Testis (tissue), 3 donors: ENCODE measurements around the gene HS3ST5. TPM values are rescaled to one million over a fixed set of nuclear protein-coding genes. Genes with fewer than 3 reads are reported as not detected.

Experiments
- DNase-seq: peaks from one replicate; pipeline ENCODE4 v3.0.0-alpha.2; 2019
- H3K27ac ChIP-seq, 2 donors: fragments of 200-600 bp; sonication (generic); one replicate each; pipeline ENCODE4 v1.5.1; 2019
- H3K27me3 ChIP-seq: fragments of 200-600 bp; sonication (generic); one replicate; pipeline ENCODE4 v1.5.1; 2019
- H3K36me3 ChIP-seq: fragments of 200-600 bp; sonication (generic); one replicate; pipeline ENCODE4 v1.5.1; 2017; ENCODE audit warnings: low read depth; ENCODE audit errors: missing control alignments
- H3K4me1 ChIP-seq: fragments of 200-600 bp; sonication (generic); one replicate; pipeline ENCODE4 v1.5.1; 2019
- H3K4me3 ChIP-seq, 2 donors: fragments of 200-600 bp; sonication (generic); one replicate each; pipeline ENCODE4 v1.5.1; 2017 to 2019
- H3K9me3 ChIP-seq: fragments of 200-600 bp; sonication (generic); one replicate; pipeline ENCODE4 v1.5.1; 2017
- POLR2A ChIP-seq: fragments of 450-650 bp; IDR thresholded peaks from one replicate; pipeline ENCODE4 v1.6.1; 2017; ENCODE audit warnings: antibody characterized with exemption, mild to moderate bottlenecking, moderate library complexity
- WGBS, 2 donors: methylation state at CpG; one replicate each; pipeline ENCODE4 v1.1.5; 2018; 5-methylcytosine and 5-hydroxymethylcytosine counted together
- intact Hi-C: fragments of 100-400 bp; cut with DNase I; formaldehyde crosslinking; loops from one replicate; pipeline ENCODE4 v1.15.1; 2023; ENCODE audit warnings: low total_unique reads
- polyA plus RNA-seq: library from polyadenylated mRNA; stranded (reverse); fragments of 350-450 nt; fragmentation: Illumina TruSeq; extraction: RNeasy Lipid Tissue Mini Kit (QIAGEN cat#74804); gene quantifications from one replicate; pipeline ENCODE4 v1.2.3, GENCODE V29; 2014; ENCODE audit warnings: low read depth, low replicate concordance; ENCODE audit not compliant: insufficient read depth
- total RNA-seq, 2 donors: library from RNA; depleted of rRNA; stranded (reverse); fragments of >200 nt; gene quantifications; one replicate each; pipeline ENCODE4 v1.2.3, GENCODE V29; 2016
- TF ChIP-seq, protein P1 (sequence below), 3 experiments: fragments of 450-650 bp in 2 of 3; fragments of 200-600 bp in 1 of 3; sonication (generic) in 1 of 3; IDR thresholded peaks; one replicate each; pipeline ENCODE4 v1.5.1; 2016 to 2019; ENCODE audit warnings: antibody characterized with exemption in 3 of 3, mild to moderate bottlenecking in 2 of 3, moderate library complexity in 1 of 3

The HS3ST5 gene
- total and polyA plus RNA-seq, 3 donors from 2014 or later: 0.12 to 0.20 (median 0.16) TPM

DNA sequence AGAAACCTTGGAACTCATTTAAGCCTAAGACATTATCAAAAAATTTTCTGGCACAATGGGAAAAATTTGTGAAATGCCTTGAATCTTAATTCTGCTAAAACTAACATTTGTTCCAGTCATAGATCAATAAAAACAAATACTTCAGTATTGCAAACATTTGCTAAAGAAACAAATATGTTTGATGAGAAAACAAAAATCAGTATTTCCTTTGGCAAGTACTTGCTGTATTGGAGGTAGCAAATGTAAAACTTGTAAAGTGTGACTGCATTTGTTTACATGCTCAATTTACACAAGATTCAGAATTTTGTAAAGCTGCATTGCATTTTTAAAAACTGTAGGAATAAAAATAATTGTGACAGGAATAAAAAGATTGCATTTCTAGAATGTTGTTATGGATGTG, 183.1 kb downstream of the HS3ST5 start:
- intact Hi-C loops: no loop called here

DNA sequence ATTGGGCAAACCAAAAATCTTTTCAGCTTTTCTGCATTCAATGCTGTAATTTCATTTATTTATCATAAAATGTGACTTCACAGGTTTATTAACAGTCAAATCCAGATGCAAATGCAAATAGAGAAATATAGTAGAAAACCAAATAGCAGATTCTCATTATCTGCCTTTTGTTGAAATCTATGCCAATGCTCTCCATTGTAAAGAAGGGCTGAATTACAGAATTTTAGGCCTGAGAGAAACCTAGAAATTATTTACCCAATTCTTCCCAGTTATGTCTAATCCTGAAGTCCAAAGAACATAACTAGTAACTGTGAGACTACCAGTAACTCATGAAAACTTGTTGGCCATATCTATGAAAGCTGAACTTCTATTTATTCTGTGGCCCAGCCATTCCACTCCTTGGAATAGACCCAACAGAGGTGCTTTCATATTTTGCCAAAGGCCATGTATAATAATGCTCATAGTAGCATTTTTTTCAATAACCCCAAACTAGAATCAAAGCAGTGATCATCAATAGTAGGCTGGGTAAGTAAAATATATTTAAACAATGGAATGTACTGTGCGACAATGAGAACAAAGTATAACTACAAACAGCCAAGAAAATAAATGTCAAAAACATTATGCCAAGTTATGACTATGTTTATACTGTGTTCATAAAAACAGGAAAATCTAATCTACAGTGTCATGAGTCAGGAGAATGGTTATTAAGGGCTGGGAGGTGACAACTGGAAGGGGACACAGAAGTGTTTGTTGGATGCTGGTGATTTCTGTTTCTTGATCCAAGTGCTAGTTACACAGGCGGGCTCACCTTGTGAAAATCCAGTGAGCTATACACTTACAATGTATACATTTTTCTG, 183.8 kb downstream of the HS3ST5 start:
- DNase-seq: no peak
- H3K27me3 ChIP-seq: no peaks in the 10 kb centered on the region
- WGBS, 2 donors: 90 to 92% methylated on average over 2 of the region's 2 CpGs
- TF ChIP-seq, protein P1, sequence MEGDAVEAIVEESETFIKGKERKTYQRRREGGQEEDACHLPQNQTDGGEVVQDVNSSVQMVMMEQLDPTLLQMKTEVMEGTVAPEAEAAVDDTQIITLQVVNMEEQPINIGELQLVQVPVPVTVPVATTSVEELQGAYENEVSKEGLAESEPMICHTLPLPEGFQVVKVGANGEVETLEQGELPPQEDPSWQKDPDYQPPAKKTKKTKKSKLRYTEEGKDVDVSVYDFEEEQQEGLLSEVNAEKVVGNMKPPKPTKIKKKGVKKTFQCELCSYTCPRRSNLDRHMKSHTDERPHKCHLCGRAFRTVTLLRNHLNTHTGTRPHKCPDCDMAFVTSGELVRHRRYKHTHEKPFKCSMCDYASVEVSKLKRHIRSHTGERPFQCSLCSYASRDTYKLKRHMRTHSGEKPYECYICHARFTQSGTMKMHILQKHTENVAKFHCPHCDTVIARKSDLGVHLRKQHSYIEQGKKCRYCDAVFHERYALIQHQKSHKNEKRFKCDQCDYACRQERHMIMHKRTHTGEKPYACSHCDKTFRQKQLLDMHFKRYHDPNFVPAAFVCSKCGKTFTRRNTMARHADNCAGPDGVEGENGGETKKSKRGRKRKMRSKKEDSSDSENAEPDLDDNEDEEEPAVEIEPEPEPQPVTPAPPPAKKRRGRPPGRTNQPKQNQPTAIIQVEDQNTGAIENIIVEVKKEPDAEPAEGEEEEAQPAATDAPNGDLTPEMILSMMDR (IDR thresholded peaks at IDR 0.05): no peak
- TF ChIP-seq POLR2A: no peak
- H3K36me3 ChIP-seq: no peaks in the 10 kb centered on the region
- no peaks in the 10 kb centered on the region for H3K9me3 ChIP-seq
- intact Hi-C loops: no loop called here
- H3K4me3 ChIP-seq: no peak overlapping the region
- H3K4me1 ChIP-seq: no peaks in the 10 kb centered on the region
- no peak overlapping the region for H3K27ac ChIP-seq

More for the DNA sequence above, 183.1 kb downstream of the HS3ST5 start:
- Histone ChIP-seq H3K27ac (no peak overlapping the region), H3K9me3 (no peaks in the 10 kb centered on the region), H3K4me3 (no peak overlapping the region), H3K36me3 (no peaks in the 10 kb centered on the region), H3K27me3 (no peaks in the 10 kb centered on the region), H3K4me1 (no peaks in the 10 kb centered on the region)
- no peak for DNase-seq
- TF ChIP-seq, protein P1 (IDR thresholded peaks at IDR 0.05): no peak
- no peak for TF ChIP-seq POLR2A

DNA sequence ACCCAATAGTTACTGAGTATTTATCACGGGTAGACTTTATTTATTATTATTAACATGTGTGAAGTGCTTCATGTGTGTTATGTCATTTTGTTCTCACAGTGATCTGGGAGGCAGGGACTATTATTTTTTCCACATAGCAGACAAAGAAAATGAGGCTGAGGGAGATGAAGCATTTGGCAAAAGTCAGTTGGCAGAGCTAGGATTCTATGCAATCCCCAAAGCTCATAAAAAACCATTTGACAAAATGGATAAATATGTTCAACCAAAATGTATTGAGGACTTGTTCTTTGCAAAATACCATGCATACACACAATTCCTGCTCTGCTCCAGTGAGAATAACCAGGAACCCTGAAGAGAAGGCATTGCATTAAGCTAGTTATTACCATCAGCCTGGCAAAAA, 184.4 kb downstream of the HS3ST5 start:
- H3K9me3 ChIP-seq: no peaks in the 10 kb centered on the region
- intact Hi-C loops: no loop called here
- 81 to 86% methylated on average over 1 of the region's 1 CpG for WGBS, 2 donors
- H3K27me3 ChIP-seq: no peaks in the 10 kb centered on the region
- DNase-seq: no peak
- no peak overlapping the region for H3K27ac ChIP-seq
- H3K4me1 ChIP-seq: no peaks in the 10 kb centered on the region
- H3K36me3 ChIP-seq: no peaks in the 10 kb centered on the region
- H3K4me3 ChIP-seq: no peak overlapping the region
- TF ChIP-seq, protein P1 (IDR thresholded peaks at IDR 0.05): no peak
- no peak for TF ChIP-seq POLR2A

DNA sequence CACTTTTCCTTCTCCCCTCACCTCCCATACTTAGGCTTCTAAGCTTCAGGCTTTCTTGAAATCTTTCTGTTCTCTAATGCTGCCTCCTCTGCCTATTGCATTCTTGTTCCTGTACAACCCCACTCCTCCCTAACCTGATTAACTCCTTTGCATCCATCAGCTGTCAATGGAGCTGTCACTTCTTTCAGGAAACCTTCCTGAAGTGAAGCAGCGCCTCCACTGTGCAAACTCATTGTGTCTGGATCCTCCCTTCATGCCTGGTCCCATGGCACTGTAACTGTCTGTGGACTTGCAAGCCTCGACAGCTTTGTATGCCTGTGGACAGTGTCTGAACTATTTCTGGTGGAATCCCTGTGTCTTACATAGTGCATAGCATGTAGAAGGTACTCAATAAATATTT, 185.0 kb downstream of the HS3ST5 start:
- intact Hi-C loops: no loop called here
- no peaks in the 10 kb centered on the region for H3K27me3 ChIP-seq

More for the DNA sequence above, 185.0 kb downstream of the HS3ST5 start:
- Histone ChIP-seq H3K4me1 (no peaks in the 10 kb centered on the region), H3K9me3 (no peaks in the 10 kb centered on the region), H3K27ac (no peak overlapping the region), H3K4me3 (no peak overlapping the region), H3K36me3 (no peaks in the 10 kb centered on the region)
- 83% methylated on average over 2 of the region's 2 CpGs for WGBS, 2 donors
- DNase-seq: no peak
- no peak for TF ChIP-seq POLR2A
- TF ChIP-seq, protein P1 (IDR thresholded peaks at IDR 0.05): no peak
